GM12878 (cell line): Measurements from ENCODE around the gene ANKS1A. TPM values are rescaled to one million over a fixed set of nuclear protein-coding genes. Genes with fewer than 3 reads are reported as not detected.

Experiments used
- ATF3 ChIP-seq: IDR thresholded peaks from 2 replicates; pipeline ENCODE4 v1.6.1; 2011; ENCODE audit warnings: low read depth, mild to moderate bottlenecking, low read length, moderate library complexity, borderline replicate concordance; ENCODE audit errors: extremely low read depth
- CBX3 ChIP-seq: fragments of 200-600 bp; sonication (generic); IDR thresholded peaks from 2 replicates; pipeline ENCODE4 v1.6.1; 2016; ENCODE audit warnings: low read depth, borderline replicate concordance
- CBX5 ChIP-seq: sonication (generic); IDR thresholded peaks from 2 replicates; pipeline ENCODE4 v1.6.1; 2016; ENCODE audit warnings: low read depth, moderate library complexity, mild to moderate bottlenecking, inconsistent platforms
- CEBPB ChIP-seq, 2 experiments: fragments of 150-350 bp in 1 of 2; IDR thresholded peaks; 2 replicates each; pipeline ENCODE4 v1.6.1; 2012 to 2014; ENCODE audit warnings: low read depth in 2 of 2, low read length in 2 of 2, borderline replicate concordance in 1 of 2, inconsistent platforms in 1 of 2
- CHD1 ChIP-seq: IDR thresholded peaks from 2 replicates; pipeline ENCODE4 v1.6.1; 2012; ENCODE audit warnings: low read depth, low read length, improper control_type of control experiment
- CREM ChIP-seq: IDR thresholded peaks from 2 replicates; pipeline ENCODE4 v1.6.1; 2014; ENCODE audit warnings: antibody characterized with exemption, low read depth
- IKZF2 ChIP-seq, 2 experiments: fragments of 450-650 bp; IDR thresholded peaks; 2 replicates each; pipeline ENCODE4 v1.6.1; 2017; ENCODE audit warnings: mild to moderate bottlenecking in 2 of 2, moderate library complexity in 2 of 2
- IRF4 ChIP-seq: IDR thresholded peaks from 2 replicates; pipeline ENCODE4 v1.6.1; 2011; ENCODE audit warnings: low read depth, low read length
- KDM1A ChIP-seq: fragments of 200-600 bp; sonication (generic); IDR thresholded peaks from 2 replicates; pipeline ENCODE4 v1.6.1; 2016; ENCODE audit warnings: borderline replicate concordance
- MEF2B ChIP-seq: fragments of 450-650 bp; IDR thresholded peaks from 2 replicates; pipeline ENCODE4 v1.6.1; 2018; ENCODE audit warnings: mild to moderate bottlenecking, moderate library complexity; ENCODE audit not compliant: partially characterized antibody, poor library complexity, severe bottlenecking
- NFXL1 ChIP-seq: fragments of 450-650 bp; IDR thresholded peaks from 2 replicates; pipeline ENCODE4 v1.6.1; 2017; ENCODE audit warnings: antibody characterized with exemption, mild to moderate bottlenecking, borderline replicate concordance
- NR2C1 ChIP-seq: fragments of 450-650 bp; IDR thresholded peaks from 2 replicates; pipeline ENCODE4 v1.6.1; 2017; ENCODE audit warnings: antibody characterized with exemption, mild to moderate bottlenecking, moderate library complexity
- NR2C2 ChIP-seq: IDR thresholded peaks from 2 replicates; pipeline ENCODE4 v1.6.1; 2011; ENCODE audit warnings: borderline replicate concordance, low read depth; ENCODE audit not compliant: control insufficient read depth, insufficient read length
- POLR2A ChIP-seq: IDR thresholded peaks from 2 replicates; pipeline ENCODE4 v1.6.1; 2011; ENCODE audit warnings: low read depth, mild to moderate bottlenecking, low read length
- PRDM15 ChIP-seq: fragments of 450-650 bp; formaldehyde crosslinking; IDR thresholded peaks from 2 replicates; pipeline ENCODE4 v1.4.0; 2020; ENCODE audit warnings: mild to moderate bottlenecking, moderate library complexity
- RELA ChIP-seq: fragments of 450-650 bp; IDR thresholded peaks from 2 replicates; pipeline ENCODE4 v1.8.0; 2014; ENCODE audit warnings: borderline replicate concordance; ENCODE audit not compliant: partially characterized antibody
- RUNX3 ChIP-seq: IDR thresholded peaks from 2 replicates; pipeline ENCODE4 v1.6.1; 2012; ENCODE audit warnings: low read length, inconsistent platforms
- SMC3 ChIP-seq: IDR thresholded peaks from 2 replicates; pipeline ENCODE4 v1.6.1; 2011; ENCODE audit warnings: low read length, improper control_type of control experiment, borderline replicate concordance
- WRNIP1 ChIP-seq: IDR thresholded peaks from 2 replicates; pipeline ENCODE4 v1.6.1; 2011; ENCODE audit warnings: low read depth, low read length, improper control_type of control experiment, borderline replicate concordance
- YY1 ChIP-seq: IDR thresholded peaks from 2 replicates; pipeline ENCODE4 v1.6.1; 2011; ENCODE audit warnings: low read depth, mild to moderate bottlenecking, low read length
- ZBED1 ChIP-seq: IDR thresholded peaks from 2 replicates; pipeline ENCODE4 v1.6.1; 2016; ENCODE audit warnings: borderline replicate concordance
- ZBTB40 ChIP-seq: fragments of 450-650 bp; IDR thresholded peaks from 2 replicates; pipeline ENCODE4 v1.6.1; 2016; ENCODE audit warnings: mild to moderate bottlenecking, moderate library complexity, borderline replicate concordance
- ZNF207 ChIP-seq: fragments of 450-650 bp; IDR thresholded peaks from 2 replicates; pipeline ENCODE4 v1.6.1; 2014; ENCODE audit warnings: antibody characterized with exemption, mild to moderate bottlenecking, borderline replicate concordance
- polyA plus RNA-seq, 11 experiments: library from polyadenylated mRNA; depleted of rRNA in 4 of 11; unstranded in 6 of 11; stranded (reverse) in 5 of 11; fragments of >200 nt; fragmentation: Nextera tagmentation in 4 of 11; fragmentation: Illumina TruSeq in 1 of 11; extraction: Ambion mirVana in 4 of 11; extraction: Trizol in 1 of 11; gene quantifications; 1 replicate in 1 of 11; 2 replicates in 10 of 11; pipeline versions ENCODE4 v1.2.1 to v1.2.3, GENCODE V29; 2011 to 2016; ENCODE audit warnings: inconsistent platforms in 2 of 11, missing spikeins in 2 of 11, low read depth in 1 of 11
- total RNA-seq, 4 experiments: library from RNA; depleted of rRNA in 3 of 4; stranded (reverse); fragments of >200 nt in 3 of 4; fragmentation: Illumina TruSeq in 1 of 4; extraction: Trizol in 1 of 4; gene quantifications; 2 replicates each; pipeline versions ENCODE4 v1.2.1 to v1.2.3, GENCODE V29; 2013 to 2021

Gene ANKS1A
- total and polyA plus RNA-seq, 10 of the 15 experiments (the other 5 are each of a cell fraction or from before 2014, with no cell fraction given), result 0.60 to 7.0 (median 3.0) TPM

GRCh38 chr6:34887753-34888513, 1.1 kb upstream of the ANKS1A start, which contains the start of gene TAF11 (continued):
- peak; percentile 81; the same call in 1 of the 2 replicates for TF ChIP-seq ATF3
- TF ChIP-seq IKZF2 (IDR thresholded peaks at IDR 0.05), result peak; percentile 52 to 59; a peak in 3 of 4 replicates
- TF ChIP-seq CHD1, result no peak
- TF ChIP-seq POLR2A, result peak; percentile 97
- TF ChIP-seq CBX3, result no peak
- no peak for TF ChIP-seq NR2C2
- TF ChIP-seq WRNIP1, result peak; percentile 74; the same call in 1 of the 2 replicates
- TF ChIP-seq IRF4, result 0 out of 2 replicates have a peak, but pooled peaks have one; percentile 39
- TF ChIP-seq CBX5, result no peak
- no peak for TF ChIP-seq ZBED1
- TF ChIP-seq KDM1A, result no peak
- TF ChIP-seq MEF2B, result no peak
- peak; percentile 54; the same call in 1 of the 2 replicates for TF ChIP-seq RUNX3
- TF ChIP-seq CREM, result peak; percentile 100
- peak; percentile 80 for TF ChIP-seq ZBTB40
- peak; percentile 69 for TF ChIP-seq NR2C1
- TF ChIP-seq ZNF207, result 0 out of 2 replicates have a peak, but pooled peaks have one; percentile 77
- TF ChIP-seq CEBPB (IDR thresholded peaks at IDR 0.05; ENCODE audit: borderline replicate concordance in 1 of 2, low read depth in 2 of 2, low read length in 2 of 2), result no peak
- peak; percentile 30; the same call in 1 of the 2 replicates for TF ChIP-seq SMC3
- TF ChIP-seq NFXL1, result no peak
- TF ChIP-seq PRDM15 (CRISPR knock-in tag), result no peak
- TF ChIP-seq RELA, result peak; percentile 73
- TF ChIP-seq YY1, result peak; percentile 91
